SK-N-SH (cell line): Measurements from ENCODE around the gene SUPT3H.

Experiments
- EP300 ChIP-seq, 2 experiments: IDR thresholded peaks; 2 replicates each; pipeline versions ENCODE4 v1.4.0 to v1.6.1; 2012; ENCODE audit warnings: borderline replicate concordance in 1 of 2, low read depth in 1 of 2, low read length in 1 of 2
- JUND ChIP-seq: IDR thresholded peaks from 2 replicates; pipeline ENCODE4 v1.4.0; 2012
- TAF1 ChIP-seq: IDR thresholded peaks from 2 replicates; pipeline ENCODE4 v1.6.1; 2012; ENCODE audit warnings: low read depth, mild to moderate bottlenecking, low read length, moderate library complexity, borderline replicate concordance
- TF ChIP-seq, protein P1 (sequence below): fragments of 150-350 bp; IDR thresholded peaks from 2 replicates; pipeline ENCODE4 v1.6.1; 2016; ENCODE audit warnings: mild to moderate bottlenecking, low read depth, low read length
- TF ChIP-seq, protein P2 (sequence below): fragments of 150-350 bp; IDR thresholded peaks from 2 replicates; pipeline ENCODE4 v1.6.1; 2017; ENCODE audit warnings: antibody characterized with exemption, low read length, low read depth, borderline replicate concordance

DNA sequence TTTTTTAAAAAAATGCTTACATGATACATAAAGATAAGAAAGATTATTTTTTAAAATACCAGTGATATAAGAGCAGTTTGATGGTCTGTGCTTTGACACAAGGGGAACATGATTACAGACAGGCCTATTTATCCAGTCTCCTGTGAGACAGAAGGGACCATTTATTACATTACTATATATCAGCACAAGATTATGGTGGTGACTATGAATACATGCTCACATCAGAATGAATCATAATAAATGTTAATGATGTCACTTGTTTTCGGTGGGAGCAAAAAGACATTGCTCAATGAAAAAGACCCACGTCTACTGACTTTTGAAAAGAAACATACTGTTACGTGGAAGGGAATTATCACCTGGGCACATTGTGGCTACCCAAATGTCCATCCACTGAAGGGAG lies 535.1 kb downstream of the SUPT3H start:
- TF ChIP-seq, protein P1, sequence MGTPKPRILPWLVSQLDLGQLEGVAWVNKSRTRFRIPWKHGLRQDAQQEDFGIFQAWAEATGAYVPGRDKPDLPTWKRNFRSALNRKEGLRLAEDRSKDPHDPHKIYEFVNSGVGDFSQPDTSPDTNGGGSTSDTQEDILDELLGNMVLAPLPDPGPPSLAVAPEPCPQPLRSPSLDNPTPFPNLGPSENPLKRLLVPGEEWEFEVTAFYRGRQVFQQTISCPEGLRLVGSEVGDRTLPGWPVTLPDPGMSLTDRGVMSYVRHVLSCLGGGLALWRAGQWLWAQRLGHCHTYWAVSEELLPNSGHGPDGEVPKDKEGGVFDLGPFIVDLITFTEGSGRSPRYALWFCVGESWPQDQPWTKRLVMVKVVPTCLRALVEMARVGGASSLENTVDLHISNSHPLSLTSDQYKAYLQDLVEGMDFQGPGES, result no peak
- TF ChIP-seq, protein P2, sequence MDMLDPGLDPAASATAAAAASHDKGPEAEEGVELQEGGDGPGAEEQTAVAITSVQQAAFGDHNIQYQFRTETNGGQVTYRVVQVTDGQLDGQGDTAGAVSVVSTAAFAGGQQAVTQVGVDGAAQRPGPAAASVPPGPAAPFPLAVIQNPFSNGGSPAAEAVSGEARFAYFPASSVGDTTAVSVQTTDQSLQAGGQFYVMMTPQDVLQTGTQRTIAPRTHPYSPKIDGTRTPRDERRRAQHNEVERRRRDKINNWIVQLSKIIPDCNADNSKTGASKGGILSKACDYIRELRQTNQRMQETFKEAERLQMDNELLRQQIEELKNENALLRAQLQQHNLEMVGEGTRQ, result no peak
- TF ChIP-seq EP300 (IDR thresholded peaks at IDR 0.05; ENCODE audit: borderline replicate concordance in 1 of 2, low read depth in 1 of 2, low read length in 1 of 2) (no peak), TAF1 (no peak), JUND (no peak)
